IPS DF 4.7 (cell line): ENCODE measurements around the gene ARG2.

Source experiments
- DNase-seq: peaks from one replicate; pipeline ENCODE4 v3.0.0-alpha.2; 2013; ENCODE audit warnings: low spot score; ENCODE audit errors: extremely low read depth

ARG2 gene

DNA sequence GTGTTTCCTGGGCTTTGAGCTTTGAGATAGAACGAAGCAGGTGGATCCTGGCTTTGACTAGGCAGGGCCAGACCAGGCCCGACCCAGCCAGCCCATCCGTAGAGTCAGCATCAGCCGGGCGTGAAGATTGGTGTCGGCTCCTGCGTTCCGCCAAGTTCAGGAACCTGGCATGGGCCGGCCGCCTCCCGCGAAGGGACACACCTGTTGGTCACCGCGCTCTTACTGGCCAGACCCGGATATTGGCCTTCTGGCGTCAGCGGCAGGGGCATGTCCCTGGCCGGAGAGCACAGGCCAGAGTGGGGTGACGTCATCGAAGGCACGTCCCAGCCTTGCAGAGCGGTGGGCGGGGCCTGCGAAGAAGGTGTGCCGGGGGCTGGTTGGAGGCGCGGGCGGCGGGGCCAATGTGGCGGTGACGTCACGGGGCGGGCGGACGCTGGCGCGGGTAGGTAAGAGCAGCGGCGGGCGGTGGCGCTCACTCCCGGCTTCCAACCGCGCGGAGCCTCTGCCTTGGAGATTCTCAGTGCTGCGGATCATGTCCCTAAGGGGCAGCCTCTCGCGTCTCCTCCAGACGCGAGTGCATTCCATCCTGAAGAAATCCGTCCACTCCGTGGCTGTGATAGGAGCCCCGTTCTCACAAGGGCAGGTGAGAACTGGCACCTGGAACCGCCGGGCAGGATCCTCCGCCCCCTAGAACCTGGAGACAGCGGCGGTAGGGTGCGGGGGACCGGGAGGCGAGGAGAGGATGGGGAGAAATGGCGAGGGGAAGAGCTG, at the start of gene ARG2:
Gene ARG2 (plus strand): TSS at position 475 of the 771 bp plus-strand sequence. CDS start 58 bp downstream, at position 533.
- DNase-seq: peak; percentile 64

DNA sequence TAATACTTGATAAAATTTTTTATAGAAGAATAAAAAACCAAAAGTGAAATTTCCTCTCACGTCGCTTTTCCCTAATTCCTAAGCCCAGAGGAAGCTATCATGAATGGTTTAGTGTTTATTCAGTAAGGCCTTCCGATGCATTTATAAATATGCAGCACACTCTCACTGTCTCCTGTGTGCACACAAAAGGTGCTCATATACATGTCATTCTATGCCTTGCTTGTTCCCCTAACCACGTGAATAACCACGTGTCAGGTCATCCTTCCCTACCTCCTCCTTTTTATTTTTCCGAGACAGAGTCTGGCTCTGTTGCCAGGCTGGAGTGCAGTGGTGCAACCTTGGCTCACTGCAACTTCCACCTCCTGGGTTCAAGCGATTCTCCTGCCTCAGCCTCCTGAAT, 49.3 kb upstream of the ARG2 start:
- no peak for DNase-seq

DNA sequence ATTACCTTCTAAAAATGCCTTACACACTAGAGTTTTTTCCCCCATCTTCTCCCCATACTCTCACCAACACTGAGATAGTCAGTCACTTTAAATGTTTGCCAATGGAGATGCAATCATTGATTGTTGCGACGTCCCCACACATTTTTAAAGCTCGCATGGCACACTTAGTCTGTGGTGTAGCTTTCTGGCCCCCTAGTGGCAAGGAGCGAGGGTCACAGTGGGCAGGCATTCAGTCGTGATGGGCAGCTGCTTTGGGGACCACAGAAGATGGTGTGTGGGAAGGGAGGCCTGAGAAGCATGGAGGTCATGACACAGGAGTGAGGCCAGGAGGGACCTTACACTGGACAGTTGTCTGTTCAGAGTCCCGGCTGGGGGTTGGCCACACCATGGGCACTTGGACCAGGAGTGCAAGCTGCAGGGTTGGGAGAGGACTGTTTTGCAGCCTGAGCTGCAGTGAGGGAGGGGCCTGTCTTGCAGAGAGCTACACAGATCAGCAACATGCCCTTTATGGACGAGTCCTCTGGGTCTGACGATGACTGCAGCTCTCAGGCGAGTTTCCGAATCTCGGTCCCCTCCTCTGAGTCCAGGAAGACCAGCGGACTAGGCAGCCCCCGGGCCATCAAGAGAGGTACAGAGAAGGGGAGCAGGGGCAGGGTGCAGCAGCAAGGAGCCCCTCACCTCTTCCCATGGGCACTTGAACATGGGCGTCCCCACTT, 48.3 kb upstream of the ARG2 start:
- no peak for DNase-seq

DNA sequence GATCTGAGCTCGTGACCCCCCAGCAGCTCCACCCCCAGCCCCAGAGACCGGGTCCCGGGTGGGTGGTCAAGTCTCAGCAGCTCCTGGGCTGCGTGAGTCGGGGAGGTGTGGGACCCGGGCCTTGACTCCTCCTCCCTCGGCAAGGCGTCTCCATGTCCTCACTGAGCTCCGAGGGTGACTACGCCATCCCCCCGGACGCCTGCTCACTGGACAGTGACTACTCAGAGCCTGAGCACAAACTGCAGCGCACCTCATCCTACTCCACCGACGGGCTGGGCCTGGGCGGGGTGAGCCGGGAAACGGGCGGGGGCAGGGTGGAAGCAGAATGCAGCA, 47.8 kb upstream of the ARG2 start:
- DNase-seq: no peak

DNA sequence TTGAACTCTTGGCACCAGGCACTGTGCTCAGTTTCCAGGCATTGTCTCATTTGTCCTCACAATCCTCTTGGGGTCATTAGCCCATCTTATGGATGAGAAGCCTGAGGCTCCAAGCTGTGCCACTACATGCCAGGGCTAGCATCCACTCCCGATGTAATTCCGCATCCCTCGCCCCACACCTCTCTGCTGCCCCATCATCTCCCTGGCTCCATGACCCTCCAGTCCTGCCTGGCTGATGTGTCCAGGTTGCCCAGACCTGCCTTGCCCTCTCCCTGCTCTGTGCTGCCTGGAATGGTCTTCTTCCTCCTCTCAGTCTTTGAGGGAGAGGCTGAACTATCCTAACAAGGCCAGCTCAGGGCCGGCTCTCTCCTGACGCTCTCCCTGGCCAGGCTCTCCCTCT, 47.1 kb upstream of the ARG2 start:
- DNase-seq: no peak

DNA sequence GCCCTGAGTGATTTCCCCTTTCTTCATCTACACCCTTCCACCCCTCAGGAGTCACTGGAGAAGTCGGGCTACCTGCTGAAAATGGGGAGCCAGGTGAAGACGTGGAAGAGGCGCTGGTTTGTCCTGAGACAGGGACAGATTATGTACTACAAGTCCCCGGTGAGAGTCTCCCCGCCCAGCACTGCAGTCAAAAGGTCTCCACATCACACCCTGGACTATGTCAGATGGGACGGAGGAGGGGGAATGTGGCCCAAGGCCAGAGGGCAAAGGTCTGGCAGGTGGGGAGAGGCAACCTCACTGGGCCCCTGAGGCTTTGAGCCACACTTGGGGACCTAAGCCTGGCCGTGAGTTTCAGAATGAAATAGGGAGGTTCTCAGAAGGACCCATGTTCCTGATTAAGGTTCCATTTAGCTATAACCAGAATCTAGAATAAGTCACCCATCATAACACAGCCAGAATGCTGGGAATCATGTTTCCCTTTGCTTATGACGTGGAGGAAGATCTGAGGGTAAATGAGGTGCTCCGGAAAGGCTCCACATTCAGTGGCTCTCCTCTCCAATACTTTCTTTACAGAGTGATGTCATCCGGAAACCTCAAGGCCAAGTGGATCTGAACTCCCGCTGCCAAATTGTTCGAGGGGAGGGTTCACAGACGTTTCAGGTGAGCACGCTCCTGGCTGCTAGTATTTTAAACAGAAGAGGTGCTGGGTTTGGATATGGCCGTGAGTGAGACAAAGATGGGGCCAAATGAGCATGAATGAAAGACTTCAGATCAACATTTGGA, 46.3 kb upstream of the ARG2 start:
- no peak for DNase-seq

DNA sequence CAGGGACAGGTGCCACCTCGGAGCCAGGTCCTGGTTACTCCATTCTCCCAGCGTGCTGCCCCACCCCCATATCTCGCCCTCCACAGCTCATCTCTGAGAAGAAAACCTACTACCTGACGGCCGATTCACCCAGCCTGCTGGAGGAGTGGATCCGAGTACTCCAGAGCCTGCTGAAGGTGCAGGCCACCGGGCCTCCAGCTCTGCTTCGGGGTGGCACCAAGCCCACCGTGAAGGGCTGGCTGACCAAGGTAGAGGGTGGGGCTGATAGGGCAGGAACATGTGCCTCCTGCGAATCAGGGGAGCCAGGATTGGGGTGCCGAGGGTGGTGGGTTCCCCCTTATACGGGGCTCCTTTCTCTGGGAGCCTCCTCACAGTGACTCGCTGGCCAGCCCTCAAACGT, 45.6 kb upstream of the ARG2 start:
- no peak for DNase-seq

DNA sequence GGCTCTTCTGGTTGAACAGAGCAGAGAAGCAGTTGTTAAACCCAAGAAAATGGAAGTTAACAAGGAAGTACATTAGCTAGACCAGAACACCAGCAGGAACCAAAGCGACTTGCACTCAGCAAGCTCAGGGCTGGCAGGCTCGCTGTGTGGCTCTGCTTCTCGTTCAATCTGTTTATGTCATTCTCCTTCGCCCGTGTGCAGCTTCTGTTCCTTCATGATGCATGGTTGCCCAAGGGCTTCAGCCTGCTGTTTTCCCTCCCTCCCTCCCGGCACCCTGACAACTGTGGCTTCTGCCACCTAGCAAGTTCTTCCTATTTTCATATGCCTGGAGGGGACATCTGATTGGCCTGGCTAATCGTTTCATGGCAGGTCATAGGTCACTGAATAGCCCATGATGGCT, 44.9 kb upstream of the ARG2 start:
- DNase-seq: no peak

DNA sequence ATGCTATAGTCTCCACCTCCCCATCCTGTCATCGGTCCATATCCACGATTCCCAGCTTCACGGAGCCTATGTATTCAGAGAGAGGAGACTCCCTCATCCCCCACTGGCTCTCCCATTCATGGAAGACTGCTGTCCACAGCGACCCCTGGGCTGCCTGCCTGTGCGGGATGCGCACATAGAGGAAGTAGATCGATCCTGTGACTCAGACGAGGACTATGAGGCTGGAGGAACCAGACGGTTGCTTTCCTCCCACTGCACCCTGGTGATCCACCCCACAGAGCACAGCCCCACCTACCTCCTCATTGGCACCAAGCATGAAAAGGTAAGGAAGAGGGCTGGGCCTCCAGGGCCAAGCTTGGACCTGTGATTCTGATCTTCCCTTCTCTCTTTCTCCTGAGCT, 44.0 kb upstream of the ARG2 start:
- no peak for DNase-seq

DNA sequence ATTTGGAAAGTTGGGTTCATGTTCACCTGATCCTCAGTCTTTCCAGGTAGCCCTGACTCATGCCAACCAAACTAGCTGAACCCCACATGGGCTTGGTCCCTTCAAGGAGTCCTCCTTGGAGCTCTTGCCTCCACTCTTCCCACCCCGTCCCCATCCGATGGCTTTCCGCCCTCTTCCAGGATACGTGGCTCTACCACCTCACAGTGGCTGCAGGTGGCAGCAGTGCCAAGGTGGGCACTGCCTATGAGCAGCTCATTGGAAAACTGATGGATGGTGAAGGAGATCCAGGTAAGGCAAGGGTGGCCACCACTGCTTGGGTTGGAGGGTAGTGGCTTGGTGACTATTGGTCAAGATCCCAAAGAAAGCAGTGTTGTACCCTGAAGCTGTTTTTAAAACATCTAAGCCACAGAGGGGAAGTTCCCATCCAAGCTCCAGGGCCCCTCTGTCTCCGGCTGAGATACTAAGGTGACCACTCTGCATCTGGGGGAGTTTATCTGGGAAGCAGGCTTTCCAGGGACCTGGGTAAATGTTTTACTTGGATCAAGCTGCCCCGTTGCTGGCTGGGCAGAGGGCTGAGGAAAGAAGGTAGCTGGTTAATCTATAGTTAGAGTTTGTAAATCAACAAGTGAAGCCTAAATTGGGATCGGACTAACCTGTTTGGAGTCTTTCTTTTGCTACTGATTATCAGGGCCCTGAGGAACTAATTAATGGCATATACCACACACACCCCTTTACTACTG, 43.3 kb upstream of the ARG2 start:
- no peak for DNase-seq

DNA sequence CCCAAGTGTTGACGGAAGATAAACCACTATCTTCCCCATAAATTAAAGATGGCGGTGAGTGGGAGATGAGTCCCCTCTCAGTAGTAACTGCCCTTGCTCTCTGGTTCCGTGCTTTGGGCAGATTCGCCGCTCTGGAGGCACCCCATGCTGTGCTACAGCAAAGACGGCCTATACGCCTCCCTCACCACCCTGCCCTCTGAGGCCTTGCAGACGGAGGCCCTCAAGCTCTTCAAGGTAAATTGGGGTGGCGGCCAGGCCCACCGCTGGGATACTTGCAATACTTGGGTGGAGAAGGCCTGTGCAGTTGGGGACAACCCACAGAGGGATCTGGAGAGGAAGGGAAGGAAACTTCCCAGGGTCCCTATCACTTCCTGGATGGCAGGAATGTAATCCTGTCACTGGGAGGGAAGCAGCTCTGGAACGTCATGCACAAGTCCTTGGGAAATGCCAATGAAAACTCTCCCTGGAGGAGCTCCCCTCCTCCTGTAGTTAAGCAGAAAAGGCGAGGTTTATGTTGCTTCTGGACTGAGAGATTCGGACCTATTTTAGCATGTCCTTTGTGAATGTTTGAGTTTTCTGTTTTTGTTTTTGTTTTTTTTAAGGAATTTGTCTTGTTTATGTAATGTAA, 42.4 kb upstream of the ARG2 start:
- DNase-seq: no peak

DNA sequence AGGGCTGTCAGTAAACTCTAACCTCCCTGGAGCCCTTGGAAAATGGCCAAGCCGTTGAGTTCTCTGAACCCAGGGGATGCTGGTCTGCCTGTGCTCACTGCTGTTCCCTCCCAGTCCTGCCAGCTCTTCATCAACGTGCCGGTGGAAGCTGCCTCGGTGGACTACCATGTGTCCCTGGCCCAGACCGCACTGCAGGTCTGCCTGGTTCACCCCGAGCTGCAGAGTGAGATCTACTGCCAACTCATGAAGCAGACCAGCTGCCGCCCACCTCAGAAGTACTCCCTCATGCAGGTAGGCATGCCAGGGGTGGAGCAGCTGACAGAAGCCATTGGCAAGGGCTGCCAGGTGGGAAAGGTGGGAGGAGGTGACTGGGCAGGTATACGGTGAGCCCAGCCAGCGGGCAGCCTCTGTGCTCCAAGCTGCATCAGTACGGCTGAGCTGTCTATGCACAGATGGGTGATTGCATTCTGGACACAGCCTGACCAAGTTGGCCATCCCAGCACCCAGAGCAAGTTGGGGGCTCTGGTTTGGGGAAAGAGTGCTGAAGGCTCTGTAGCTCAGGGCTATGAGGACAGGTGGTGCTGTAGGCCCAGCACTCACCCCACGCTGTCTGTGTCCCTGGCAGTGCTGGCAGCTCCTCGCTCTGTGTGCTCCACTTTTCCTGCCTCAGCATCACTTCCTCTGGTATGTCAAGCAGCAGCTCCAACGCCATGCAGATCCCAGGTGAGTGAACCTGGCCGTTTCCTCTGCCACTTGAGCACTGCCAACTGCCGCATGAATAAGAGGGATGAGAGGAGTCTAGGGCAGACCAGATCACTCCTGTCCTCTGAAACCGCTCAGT, 41.6 kb upstream of the ARG2 start:
- DNase-seq: no peak

DNA sequence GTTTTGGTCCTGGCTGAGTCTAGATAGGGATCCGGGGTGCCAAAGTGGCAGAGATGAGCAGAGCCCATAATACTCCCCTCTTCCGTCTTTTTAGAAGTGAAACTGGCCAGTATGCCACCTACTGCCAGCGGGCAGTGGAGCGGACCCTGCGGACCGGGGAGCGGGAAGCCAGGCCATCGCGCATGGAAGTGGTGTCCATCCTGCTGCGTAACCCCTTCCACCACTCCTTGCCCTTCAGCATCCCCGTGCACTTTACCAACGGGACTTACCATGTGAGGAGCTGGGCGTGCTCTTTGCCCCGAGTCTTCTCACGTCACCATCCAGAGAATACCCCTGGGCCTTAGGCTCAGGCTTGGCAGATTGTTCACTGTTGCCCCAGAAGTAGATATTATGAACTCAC, 40.7 kb upstream of the ARG2 start:
- no peak for DNase-seq

DNA sequence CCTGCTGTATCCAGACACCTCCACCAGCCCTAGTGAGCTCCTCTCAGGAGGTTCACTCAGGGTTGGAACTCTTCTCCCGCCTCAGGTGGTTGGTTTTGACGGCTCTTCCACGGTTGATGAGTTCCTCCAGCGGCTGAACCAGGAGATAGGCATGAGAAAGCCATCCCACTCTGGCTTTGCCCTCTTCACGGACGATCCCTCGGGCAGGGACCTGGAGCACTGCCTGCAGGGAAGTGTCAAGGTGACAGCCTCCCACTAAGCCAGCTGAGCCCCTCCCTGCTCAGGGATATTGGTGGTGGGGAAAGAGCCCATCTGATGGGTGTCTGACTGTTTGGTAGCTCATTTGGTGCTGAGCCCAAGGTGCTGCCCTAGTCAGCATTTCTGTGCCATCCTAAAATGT, 40.1 kb upstream of the ARG2 start:
- no peak for DNase-seq

DNA sequence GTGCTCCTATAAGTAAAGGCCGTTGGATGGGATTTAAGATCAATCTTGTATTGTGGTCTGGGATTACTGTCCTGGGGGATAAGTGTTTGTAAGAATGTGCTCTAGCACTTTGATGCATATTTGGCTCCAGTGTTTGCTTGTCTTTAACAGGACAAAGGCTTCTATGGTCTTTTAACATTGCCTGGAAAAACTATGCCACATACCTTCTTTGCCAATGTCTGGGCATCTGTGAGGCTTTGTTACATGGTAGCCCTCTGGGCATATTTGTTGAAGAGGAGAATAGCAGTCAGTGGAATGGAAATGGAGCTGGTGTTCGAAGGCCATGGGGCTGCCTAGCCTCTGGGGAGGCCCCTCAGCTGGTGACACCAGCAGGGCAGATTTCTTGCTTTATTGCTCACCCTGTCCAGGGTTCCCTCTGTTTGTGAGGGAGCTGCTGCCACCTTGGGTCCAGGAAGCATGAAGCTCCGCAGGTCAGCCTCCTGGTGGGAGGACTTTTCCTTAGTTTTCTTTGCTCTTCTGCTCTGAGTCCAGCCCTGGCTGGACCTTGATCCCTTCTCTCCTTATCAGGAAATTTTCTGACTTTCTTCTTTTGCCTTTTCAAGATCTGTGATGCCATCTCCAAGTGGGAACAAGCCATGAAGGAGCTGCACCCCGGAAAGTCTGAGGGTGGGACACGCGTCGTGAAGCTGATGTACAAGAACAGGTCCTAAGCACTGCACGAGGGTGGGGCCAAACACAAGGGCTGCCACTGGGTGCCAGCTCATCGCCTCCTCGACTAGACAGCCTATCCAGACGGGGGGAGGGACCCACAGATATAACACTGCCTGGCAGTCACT, 39.2 kb upstream of the ARG2 start:
- DNase-seq: no peak

DNA sequence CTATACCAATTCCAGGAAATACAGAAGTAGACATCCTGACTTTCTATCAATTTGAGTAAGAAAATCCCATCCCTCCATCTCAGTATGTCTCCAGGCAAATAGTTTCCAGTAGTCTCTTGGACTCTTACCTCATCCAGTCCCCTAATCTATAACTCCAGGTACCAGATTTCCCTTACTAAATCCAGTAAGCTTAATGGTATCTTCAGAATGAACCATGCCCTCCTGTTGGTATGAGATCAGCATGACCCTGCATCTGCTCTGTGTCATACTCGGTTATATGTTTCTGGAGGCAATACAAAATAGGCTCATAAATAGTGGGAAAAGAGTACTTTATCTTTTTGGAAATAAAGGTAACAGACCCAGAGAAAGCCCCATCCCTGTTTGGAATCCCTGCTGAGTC, 38.1 kb upstream of the ARG2 start:
- DNase-seq: no peak

DNA sequence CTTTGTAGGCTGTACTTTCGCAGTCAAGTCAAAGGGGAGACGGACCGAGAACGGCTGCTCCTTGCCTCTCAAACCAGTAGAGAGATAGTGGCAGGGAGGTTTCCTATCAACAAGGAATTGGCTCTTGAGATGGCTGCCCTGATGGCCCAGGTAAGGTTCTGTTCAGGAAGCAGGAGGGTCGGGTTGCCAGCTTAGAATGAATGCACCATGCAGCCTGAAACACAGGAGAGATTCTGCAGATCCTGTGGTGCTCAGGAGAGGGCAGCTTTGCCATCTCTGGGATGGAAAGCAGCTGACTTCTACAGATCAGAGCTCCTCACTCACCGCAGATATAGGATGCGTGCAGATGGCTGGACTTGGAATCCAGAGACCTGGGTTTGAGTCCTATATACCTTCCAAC, 37.7 kb upstream of the ARG2 start:
- no peak for DNase-seq

DNA sequence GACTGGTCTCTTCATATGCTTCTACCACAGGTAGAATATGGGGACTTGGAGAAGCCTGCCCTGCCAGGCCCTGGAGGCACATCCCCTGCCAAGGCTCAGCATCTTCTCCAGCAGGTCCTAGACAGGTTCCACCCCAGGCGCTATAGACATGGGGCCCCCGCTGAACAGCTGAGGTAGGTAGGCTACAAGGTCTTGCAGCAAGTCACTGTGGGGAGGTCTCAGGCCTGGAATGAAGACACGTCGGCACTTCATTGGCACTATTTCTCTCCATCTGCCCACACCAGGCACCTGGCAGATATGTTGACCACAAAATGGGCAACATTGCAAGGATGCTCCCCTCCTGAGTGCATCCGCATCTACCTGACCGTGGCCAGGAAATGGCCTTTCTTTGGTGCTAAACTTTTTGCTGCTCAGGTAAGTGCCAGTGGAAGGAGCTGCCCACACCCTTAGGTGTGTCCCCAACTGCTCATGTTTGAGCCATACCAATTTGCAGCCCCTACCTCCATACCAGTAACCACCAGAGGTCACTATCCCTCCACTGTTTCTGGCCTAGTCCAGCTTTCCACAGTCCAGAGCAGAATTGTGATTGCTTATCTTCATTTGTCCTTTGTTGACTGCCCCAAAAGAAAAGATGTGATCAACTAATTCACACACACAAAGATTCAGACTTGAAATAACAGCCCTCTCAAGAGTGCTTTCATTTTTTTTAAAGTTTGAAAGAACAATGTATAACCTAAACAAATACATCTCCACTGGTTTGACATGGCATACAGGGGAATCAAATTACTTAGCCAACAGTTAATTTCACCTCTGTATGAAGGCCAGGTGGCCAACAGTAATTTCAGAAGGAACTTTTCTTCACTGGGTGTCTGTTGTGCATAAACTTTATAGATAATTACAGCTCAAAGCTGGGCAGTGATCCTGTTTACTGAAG, 35.7 kb upstream of the ARG2 start:
- no peak for DNase-seq
